Stimulated activated CD4-positive, alpha-beta T cell treated with anti-CD3 and anti-CD28 coated beads, Interleukin-4, amount 100 ng/mL, for 24 hours (primary cell): ENCODE results near the gene ARRDC1.
A peak's percentile ranks its signal among the peaks of the same experiment; 100 is the strongest.
"Not testable (repeated sequence)": the region's sequence is repeated elsewhere in the genome, so short reads cannot be mapped to it uniquely, and the experiment has no call there.

ENCODE experiments used
- DNase-seq: peaks from one replicate; pipeline ENCODE4 v3.0.0-alpha.2; 2020

Gene ARRDC1

GRCh38 chr9:137605121-137606004 lies at the start of gene ARRDC1:
ARRDC1 (plus strand) TSS chr9:137605686; CDS start chr9:137605718, 32 bp downstream.
- peak; percentile 92 for DNase-seq

GRCh38 chr9:137556069-137556838 lies 49.2 kb upstream of the ARRDC1 start:
- DNase-seq, result no peak

GRCh38 chr9:137558127-137558526 lies 47.4 kb upstream of the ARRDC1 start:
- DNase-seq, result no peak

GRCh38 chr9:137564134-137564533 lies 41.4 kb upstream of the ARRDC1 start:
- DNase-seq, result no peak

GRCh38 chr9:137564817-137565411 lies 40.6 kb upstream of the ARRDC1 start:
- no peak for DNase-seq

- not testable (repeated sequence) for DNase-seq
Measured at GRCh38 chr9:137568445-137568844, 37.0 kb upstream of the ARRDC1 start.

- no peak for DNase-seq
Measured at GRCh38 chr9:137569609-137570203, 35.8 kb upstream of the ARRDC1 start.

- no peak for DNase-seq
Measured at GRCh38 chr9:137570566-137570965, 34.9 kb upstream of the ARRDC1 start.

- DNase-seq, result no peak
Measured at GRCh38 chr9:137574192-137574591, 31.3 kb upstream of the ARRDC1 start.

GRCh38 chr9:137575364-137575715 lies 30.1 kb upstream of the ARRDC1 start:
- DNase-seq, result no peak

GRCh38 chr9:137575716-137576411 lies 29.6 kb upstream of the ARRDC1 start:
- no peak for DNase-seq

- DNase-seq, result peak; percentile 97
Measured at GRCh38 chr9:137578518-137579258, 26.8 kb upstream of the ARRDC1 start, which contains the start of gene DPH7. DPH7 (minus strand) TSS chr9:137578925; CDS start chr9:137578777, 148 bp downstream.

- DNase-seq, result no peak
Measured at GRCh38 chr9:137579259-137579604, 26.3 kb upstream of the ARRDC1 start.

- no peak for DNase-seq
Measured at GRCh38 chr9:137580209-137580953, 25.1 kb upstream of the ARRDC1 start.

- no peak for DNase-seq
Measured at GRCh38 chr9:137580954-137581322, 24.5 kb upstream of the ARRDC1 start.

GRCh38 chr9:137581361-137582285 lies 23.9 kb upstream of the ARRDC1 start:
- DNase-seq, result no peak

- DNase-seq, result no peak
Measured at GRCh38 chr9:137582286-137582860, 23.1 kb upstream of the ARRDC1 start.

GRCh38 chr9:137583347-137583746 lies 22.1 kb upstream of the ARRDC1 start:
- DNase-seq, result no peak

GRCh38 chr9:137583957-137584356 lies 21.5 kb upstream of the ARRDC1 start:
- no peak for DNase-seq

GRCh38 chr9:137586854-137587253 lies 18.6 kb upstream of the ARRDC1 start:
- DNase-seq, result no peak
